ENCODE results near the gene EFCAB11. TPM values are rescaled to one million over a fixed set of nuclear protein-coding genes. Genes with fewer than 3 reads are reported as not detected.

The EFCAB11 gene
- polyA plus RNA-seq, 3 donors = 2.0 to 4.3 (median 2.1) TPM

GRCh38 chr14:89750908-89751392 is 203.6 kb downstream of the EFCAB11 start:
- TF ChIP-seq CTCF (IDR thresholded peaks at IDR 0.05) = no peak
- H3K27me3 Mint-ChIP-seq (ENCODE audit: low read depth in 3 of 3) = peaks cover 0 to 3% (median 0%) of the 10 kb centered on the region in 3 donors
- intact Hi-C loops (cut with micrococcal nuclease) = no loop called here

GRCh38 chr14:89750281-89750755 is 204.2 kb downstream of the EFCAB11 start:
- Histone ChIP-seq H3K9me3 (replicated peaks in 1 of 2; ENCODE audit: control insufficient read depth in 1 of 2, insufficient read depth in 1 of 2, low read length in 2 of 2) (peaks cover 7 to 10% of the 10 kb centered on the region in 2 donors), H3K4me3 (replicated peaks in 1 of 3; ENCODE audit: low read depth in 2 of 3, low read length in 3 of 3) (no peak overlapping the region), H3K4me2 (replicated peaks; ENCODE audit: extremely low read depth, low read length, poor library complexity, severe bottlenecking) (no peak overlapping the region), H3K36me3 (replicated peaks in 1 of 2; ENCODE audit: control insufficient read depth in 1 of 2, insufficient read depth in 2 of 2, low read length in 2 of 2) (no peaks in the 10 kb centered on the region), H3K9ac (ENCODE audit: insufficient read depth, low read length, poor library complexity, severe bottlenecking) (no peak overlapping the region), H3K4me1 (ENCODE audit: control insufficient read depth in 1 of 2, insufficient read depth in 2 of 2, low read length in 2 of 2) (peaks cover 0 to 10% of the 10 kb centered on the region in 2 donors), H4K20me1 (ENCODE audit: insufficient read depth, low read length) (no peaks in the 10 kb centered on the region), H3K79me2 (ENCODE audit: insufficient read depth, low read length) (no peaks in the 10 kb centered on the region), H3K27ac (ENCODE audit: low read depth in 1 of 2, low read length in 2 of 2) (no peak overlapping the region), H2AFZ (ENCODE audit: insufficient read depth, low read depth, low read length, poor library complexity, severe bottlenecking) (no peak overlapping the region), H3K27me3 (ENCODE audit: control insufficient read depth in 2 of 2, insufficient read depth in 2 of 2, low read length in 2 of 2) (no peaks in the 10 kb centered on the region)
- no peak overlapping the region for H3K27ac Mint-ChIP-seq
- no peak for DNase-seq
- H3K36me3 Mint-ChIP-seq = peaks cover 0 to 1% of the 10 kb centered on the region in 2 donors
- H3K4me1 Mint-ChIP-seq = peaks cover 11% of the 10 kb centered on the region
- peaks cover 11 to 19% (median 14%) of the 10 kb centered on the region in 7 donors for H3K9me3 Mint-ChIP-seq
- intact Hi-C loops (cut with micrococcal nuclease) = no loop called here
- WGBS (ENCODE audit: insufficient coverage) = 100% methylated on average over 4 of the region's 6 CpGs
- TF ChIP-seq CTCF (IDR thresholded peaks at IDR 0.05) = no peak
- no peak overlapping the region for H3K4me3 Mint-ChIP-seq
- H3K27me3 Mint-ChIP-seq (ENCODE audit: low read depth in 3 of 3) = peaks cover 0 to 1% (median 0%) of the 10 kb centered on the region in 3 donors

More at GRCh38 chr14:89750908-89751392, 203.6 kb downstream of the EFCAB11 start:
- H3K9me3 Mint-ChIP-seq = peaks cover 7 to 22% (median 13%) of the 10 kb centered on the region in 7 donors
- Histone ChIP-seq H3K9ac (ENCODE audit: insufficient read depth, low read length, poor library complexity, severe bottlenecking) (no peak overlapping the region), H3K79me2 (ENCODE audit: insufficient read depth, low read length) (no peaks in the 10 kb centered on the region), H3K36me3 (replicated peaks in 1 of 2; ENCODE audit: control insufficient read depth in 1 of 2, insufficient read depth in 2 of 2, low read length in 2 of 2) (no peaks in the 10 kb centered on the region), H3K9me3 (replicated peaks in 1 of 2; ENCODE audit: control insufficient read depth in 1 of 2, insufficient read depth in 1 of 2, low read length in 2 of 2) (peaks cover 7 to 16% of the 10 kb centered on the region in 2 donors), H3K27ac (ENCODE audit: low read depth in 1 of 2, low read length in 2 of 2) (no peak overlapping the region), H3K27me3 (ENCODE audit: control insufficient read depth in 2 of 2, insufficient read depth in 2 of 2, low read length in 2 of 2) (no peaks in the 10 kb centered on the region), H2AFZ (ENCODE audit: insufficient read depth, low read depth, low read length, poor library complexity, severe bottlenecking) (no peak overlapping the region), H3K4me1 (ENCODE audit: control insufficient read depth in 1 of 2, insufficient read depth in 2 of 2, low read length in 2 of 2) (peaks cover 0 to 10% of the 10 kb centered on the region in 2 donors), H3K4me3 (replicated peaks in 1 of 3; ENCODE audit: low read depth in 2 of 3, low read length in 3 of 3) (no peak overlapping the region), H3K4me2 (replicated peaks; ENCODE audit: extremely low read depth, low read length, poor library complexity, severe bottlenecking) (no peak overlapping the region), H4K20me1 (ENCODE audit: insufficient read depth, low read length) (no peaks in the 10 kb centered on the region)
- no peak for DNase-seq
- no peak overlapping the region for H3K4me3 Mint-ChIP-seq
- no CpG with 5 or more reads among the region's 5 CpGs for WGBS (ENCODE audit: insufficient coverage)
- peaks cover 1 to 2% of the 10 kb centered on the region in 2 donors for H3K36me3 Mint-ChIP-seq
- H3K27ac Mint-ChIP-seq = no peak overlapping the region
- H3K4me1 Mint-ChIP-seq = peaks cover 11% of the 10 kb centered on the region
